Activated naive CD4-positive, alpha-beta T cell treated with anti-CD3 and anti-CD28 coated beads, Interleukin-2, amount 10 ng/mL, durations not matched to agents 7 days and 5 days (primary cell): ENCODE data around the gene POMGNT2.

Experiments
- CTCF ChIA-PET: fragments of 350-600 bp; sonication (Branson Sonifier 250); formaldehyde crosslinking; loops from one replicate; lab custom pipeline; 2021; ENCODE audit warnings: antibody characterized with exemption; lab: Charles Lee
- DNase-seq: peaks from one replicate; pipeline ENCODE4 v3.0.0-alpha.2; 2020
- H3K27ac Mint-ChIP-seq: one replicate; pipeline ENCODE4 v1.8.0; 2021; ENCODE audit warnings: mild to moderate bottlenecking, moderate library complexity, mixed read lengths
- H3K27me3 Mint-ChIP-seq: one replicate; pipeline ENCODE4 v1.8.0; 2021; ENCODE audit warnings: mild to moderate bottlenecking, mixed read lengths
- H3K36me3 Mint-ChIP-seq: one replicate; pipeline ENCODE4 v1.8.0; 2021; ENCODE audit warnings: mixed read lengths
- H3K4me1 Mint-ChIP-seq: one replicate; pipeline ENCODE4 v1.8.0; 2021; ENCODE audit warnings: mixed read lengths
- H3K4me3 Mint-ChIP-seq: one replicate; pipeline ENCODE4 v1.8.0; 2021; ENCODE audit warnings: mild to moderate bottlenecking, moderate library complexity, mixed read lengths
- H3K9me3 Mint-ChIP-seq: one replicate; pipeline ENCODE4 v1.8.0; 2021; ENCODE audit warnings: mixed read lengths

POMGNT2 gene

GRCh38 chr3:43123895-43124294 lies 18.0 kb upstream of the POMGNT2 start:
- peaks cover 2% of the 10 kb centered on the region for H3K9me3 Mint-ChIP-seq
- H3K27me3 Mint-ChIP-seq = peaks cover 19% of the 10 kb centered on the region
- CTCF ChIA-PET = no interaction called here
- no peak for DNase-seq
- H3K36me3 Mint-ChIP-seq = peaks cover 1% of the 10 kb centered on the region
- no peak overlapping the region for H3K4me3 Mint-ChIP-seq
- no peak overlapping the region for H3K27ac Mint-ChIP-seq
- H3K4me1 Mint-ChIP-seq = no peaks in the 10 kb centered on the region

- no peak overlapping the region for H3K27ac Mint-ChIP-seq
- no peak for DNase-seq
- CTCF ChIA-PET = interaction anchor here (1.4 kb wide), 1 partner anchor 17 kb away, joined by 3 read pairs; no protein-coding TSS in a partner anchor
- H3K9me3 Mint-ChIP-seq = peaks cover 2% of the 10 kb centered on the region
- peaks cover 1% of the 10 kb centered on the region for H3K36me3 Mint-ChIP-seq
- no peaks in the 10 kb centered on the region for H3K4me1 Mint-ChIP-seq
- H3K27me3 Mint-ChIP-seq = peaks cover 28% of the 10 kb centered on the region
- H3K4me3 Mint-ChIP-seq = no peak overlapping the region
Measured at GRCh38 chr3:43120937-43121336, 15.1 kb upstream of the POMGNT2 start.

GRCh38 chr3:43117257-43117656 lies 11.4 kb upstream of the POMGNT2 start:
- Mint-ChIP-seq H3K27me3 (peaks cover 24% of the 10 kb centered on the region), H3K4me3 (no peak overlapping the region), H3K9me3 (no peaks in the 10 kb centered on the region), H3K36me3 (no peaks in the 10 kb centered on the region), H3K27ac (no peak overlapping the region), H3K4me1 (no peaks in the 10 kb centered on the region)
- CTCF ChIA-PET = interaction anchor here (1.2 kb wide), 1 partner anchor 12 kb away, joined by 3 read pairs; no protein-coding TSS in a partner anchor
- no peak for DNase-seq

GRCh38 chr3:43113671-43114070 lies 7.8 kb upstream of the POMGNT2 start:
- H3K4me1 Mint-ChIP-seq = no peaks in the 10 kb centered on the region
- no peak overlapping the region for H3K27ac Mint-ChIP-seq
- H3K36me3 Mint-ChIP-seq = peaks cover 1% of the 10 kb centered on the region
- H3K27me3 Mint-ChIP-seq = peaks cover 19% of the 10 kb centered on the region
- no peaks in the 10 kb centered on the region for H3K9me3 Mint-ChIP-seq
- no peak overlapping the region for H3K4me3 Mint-ChIP-seq
- DNase-seq = no peak
- CTCF ChIA-PET = no interaction called here

- peaks cover 1% of the 10 kb centered on the region for H3K36me3 Mint-ChIP-seq
Measured at GRCh38 chr3:43106293-43106628, 382 bp upstream of the POMGNT2 start.

GRCh38 chr3:43104660-43105595 lies 951 bp downstream of the POMGNT2 start:
- no peaks in the 10 kb centered on the region for H3K27me3 Mint-ChIP-seq
- peak overlapping the region; percentile 71 for H3K4me3 Mint-ChIP-seq
- DNase-seq = no peak
- no peak overlapping the region for H3K27ac Mint-ChIP-seq
- H3K4me1 Mint-ChIP-seq = peaks cover 18% of the 10 kb centered on the region
- no peaks in the 10 kb centered on the region for H3K36me3 Mint-ChIP-seq
- no peaks in the 10 kb centered on the region for H3K9me3 Mint-ChIP-seq
- CTCF ChIA-PET = interaction anchor here (1.4 to 2.0 kb wide), 3 partner anchors 8 to 398 kb away, joined by 3 to 6 read pairs (median 4); no protein-coding TSS in a partner anchor

More at GRCh38 chr3:43106293-43106628, 382 bp upstream of the POMGNT2 start:
- peaks cover 18% of the 10 kb centered on the region for H3K4me1 Mint-ChIP-seq
- no peak for DNase-seq
- no peaks in the 10 kb centered on the region for H3K9me3 Mint-ChIP-seq
- peak overlapping the region; percentile 68 for H3K4me3 Mint-ChIP-seq
- no peak overlapping the region for H3K27ac Mint-ChIP-seq
- CTCF ChIA-PET = no interaction called here
- H3K27me3 Mint-ChIP-seq = no peaks in the 10 kb centered on the region

- CTCF ChIA-PET = interaction anchor here (1.4 to 2.0 kb wide), 2 partner anchors 7 to 16 kb away, joined by 3 to 6 read pairs; no protein-coding TSS in a partner anchor
- H3K27ac Mint-ChIP-seq = no peak overlapping the region
- no peaks in the 10 kb centered on the region for H3K9me3 Mint-ChIP-seq
- no peaks in the 10 kb centered on the region for H3K36me3 Mint-ChIP-seq
- no peak for DNase-seq
- H3K27me3 Mint-ChIP-seq = no peaks in the 10 kb centered on the region
- peaks cover 18% of the 10 kb centered on the region for H3K4me1 Mint-ChIP-seq
- peak overlapping the region; percentile 71 for H3K4me3 Mint-ChIP-seq
Measured at GRCh38 chr3:43104039-43104438, 1.8 kb downstream of the POMGNT2 start.

GRCh38 chr3:43102773-43103480 lies 3.0 kb downstream of the POMGNT2 start:
- Mint-ChIP-seq H3K36me3 (no peaks in the 10 kb centered on the region), H3K27ac (no peak overlapping the region), H3K9me3 (no peaks in the 10 kb centered on the region), H3K27me3 (no peaks in the 10 kb centered on the region), H3K4me3 (no peak overlapping the region), H3K4me1 (peaks cover 18% of the 10 kb centered on the region)
- CTCF ChIA-PET = no interaction called here
- DNase-seq = no peak

GRCh38 chr3:43098761-43099160 lies 7.1 kb downstream of the POMGNT2 start:
- Mint-ChIP-seq H3K4me3 (no peak overlapping the region), H3K4me1 (peaks cover 7% of the 10 kb centered on the region), H3K9me3 (no peaks in the 10 kb centered on the region), H3K27ac (no peak overlapping the region), H3K36me3 (no peaks in the 10 kb centered on the region), H3K27me3 (no peaks in the 10 kb centered on the region)
- no peak for DNase-seq
- CTCF ChIA-PET = interaction anchor here (0.5 kb wide), 1 partner anchor 320 kb away, joined by 4 read pairs; no protein-coding TSS in a partner anchor

GRCh38 chr3:43097400-43098080 lies 8.3 kb downstream of the POMGNT2 start:
- no peak for DNase-seq
- H3K36me3 Mint-ChIP-seq = no peaks in the 10 kb centered on the region
- no peaks in the 10 kb centered on the region for H3K27me3 Mint-ChIP-seq
- H3K4me1 Mint-ChIP-seq = peaks cover 7% of the 10 kb centered on the region
- CTCF ChIA-PET = interaction anchor here (1.8 kb wide), 1 partner anchor 8 kb away, joined by 6 read pairs; the partner anchor contains the start of gene POMGNT2
- H3K4me3 Mint-ChIP-seq = no peak overlapping the region
- H3K9me3 Mint-ChIP-seq = no peaks in the 10 kb centered on the region
- no peak overlapping the region for H3K27ac Mint-ChIP-seq

- no peaks in the 10 kb centered on the region for H3K9me3 Mint-ChIP-seq
- no peak overlapping the region for H3K4me3 Mint-ChIP-seq
- no peaks in the 10 kb centered on the region for H3K27me3 Mint-ChIP-seq
- DNase-seq = no peak
- H3K27ac Mint-ChIP-seq = no peak overlapping the region
- CTCF ChIA-PET = interaction anchor here (0.9 to 1.8 kb wide), 2 partner anchors 8 to 25 kb away, joined by 4 to 6 read pairs; partner anchors contain the start of gene POMGNT2
- no peaks in the 10 kb centered on the region for H3K36me3 Mint-ChIP-seq
- peaks cover 7% of the 10 kb centered on the region for H3K4me1 Mint-ChIP-seq
Measured at GRCh38 chr3:43096761-43097160, 9.1 kb downstream of the POMGNT2 start.

GRCh38 chr3:43095370-43095769 lies 10.5 kb downstream of the POMGNT2 start:
- peaks cover 7% of the 10 kb centered on the region for H3K4me1 Mint-ChIP-seq
- CTCF ChIA-PET = no interaction called here
- no peaks in the 10 kb centered on the region for H3K36me3 Mint-ChIP-seq
- no peaks in the 10 kb centered on the region for H3K9me3 Mint-ChIP-seq
- H3K4me3 Mint-ChIP-seq = no peak overlapping the region
- H3K27me3 Mint-ChIP-seq = no peaks in the 10 kb centered on the region
- DNase-seq = no peak
- H3K27ac Mint-ChIP-seq = no peak overlapping the region

GRCh38 chr3:43094851-43095250 lies 11.0 kb downstream of the POMGNT2 start:
- H3K27me3 Mint-ChIP-seq = no peaks in the 10 kb centered on the region
- DNase-seq = no peak
- H3K27ac Mint-ChIP-seq = no peak overlapping the region
- H3K4me3 Mint-ChIP-seq = no peak overlapping the region
- CTCF ChIA-PET = no interaction called here
- H3K36me3 Mint-ChIP-seq = no peaks in the 10 kb centered on the region
- H3K9me3 Mint-ChIP-seq = no peaks in the 10 kb centered on the region
- peaks cover 7% of the 10 kb centered on the region for H3K4me1 Mint-ChIP-seq

- CTCF ChIA-PET = no interaction called here
- H3K4me1 Mint-ChIP-seq = peaks cover 7% of the 10 kb centered on the region
- no peaks in the 10 kb centered on the region for H3K27me3 Mint-ChIP-seq
- no peak overlapping the region for H3K4me3 Mint-ChIP-seq
- no peak overlapping the region for H3K27ac Mint-ChIP-seq
- no peaks in the 10 kb centered on the region for H3K36me3 Mint-ChIP-seq
- no peaks in the 10 kb centered on the region for H3K9me3 Mint-ChIP-seq
- DNase-seq = no peak
Measured at GRCh38 chr3:43094381-43094780, 11.5 kb downstream of the POMGNT2 start.
